Upper lobe of left lung (tissue), 4 donors: ENCODE results near the gene CAPZA3.

Experiments used
- POLR2A ChIP-seq, 4 donors: fragments of 450-650 bp; IDR thresholded peaks; one replicate each; pipeline ENCODE4 v1.5.1; 2016 to 2017; ENCODE audit warnings: antibody characterized with exemption in 4 of 4, mild to moderate bottlenecking in 2 of 4
- TF ChIP-seq, protein P1 (sequence below), 6 experiments: fragments of 450-650 bp in 4 of 6; fragments of 200-600 bp in 2 of 6; sonication (generic) in 2 of 6; IDR thresholded peaks; one replicate each; pipeline ENCODE4 v1.5.1; 2016 to 2019; ENCODE audit warnings: antibody characterized with exemption in 6 of 6

DNA sequence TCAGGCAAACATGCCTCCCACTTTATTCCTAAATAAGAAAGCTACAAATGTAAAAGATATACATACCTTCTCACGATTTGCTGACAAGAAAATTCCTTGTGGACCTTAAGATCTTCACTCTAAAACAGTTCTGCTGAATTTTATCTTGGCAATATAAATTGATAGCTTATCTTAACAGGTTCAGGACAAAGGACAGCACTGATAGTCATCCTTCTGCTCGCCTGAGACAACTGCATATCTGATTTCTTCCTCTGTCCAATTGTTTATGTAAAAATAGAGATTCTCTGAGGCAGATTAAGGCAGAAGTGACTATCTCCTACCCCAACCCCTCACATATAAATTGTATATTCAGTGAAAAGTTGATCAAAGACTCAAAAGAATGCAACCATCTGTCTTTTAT lies 44.9 kb downstream of the CAPZA3 start:
- TF ChIP-seq, protein P1, sequence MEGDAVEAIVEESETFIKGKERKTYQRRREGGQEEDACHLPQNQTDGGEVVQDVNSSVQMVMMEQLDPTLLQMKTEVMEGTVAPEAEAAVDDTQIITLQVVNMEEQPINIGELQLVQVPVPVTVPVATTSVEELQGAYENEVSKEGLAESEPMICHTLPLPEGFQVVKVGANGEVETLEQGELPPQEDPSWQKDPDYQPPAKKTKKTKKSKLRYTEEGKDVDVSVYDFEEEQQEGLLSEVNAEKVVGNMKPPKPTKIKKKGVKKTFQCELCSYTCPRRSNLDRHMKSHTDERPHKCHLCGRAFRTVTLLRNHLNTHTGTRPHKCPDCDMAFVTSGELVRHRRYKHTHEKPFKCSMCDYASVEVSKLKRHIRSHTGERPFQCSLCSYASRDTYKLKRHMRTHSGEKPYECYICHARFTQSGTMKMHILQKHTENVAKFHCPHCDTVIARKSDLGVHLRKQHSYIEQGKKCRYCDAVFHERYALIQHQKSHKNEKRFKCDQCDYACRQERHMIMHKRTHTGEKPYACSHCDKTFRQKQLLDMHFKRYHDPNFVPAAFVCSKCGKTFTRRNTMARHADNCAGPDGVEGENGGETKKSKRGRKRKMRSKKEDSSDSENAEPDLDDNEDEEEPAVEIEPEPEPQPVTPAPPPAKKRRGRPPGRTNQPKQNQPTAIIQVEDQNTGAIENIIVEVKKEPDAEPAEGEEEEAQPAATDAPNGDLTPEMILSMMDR (IDR thresholded peaks at IDR 0.05), result no peak
- no peak for TF ChIP-seq POLR2A (IDR thresholded peaks at IDR 0.05)
